Erythroblast (primary cell): ENCODE measurements around the gene EPM2A.

Source experiments
- GATA1 ChIP-seq: IDR thresholded peaks from 2 replicates; pipeline ENCODE4 v1.6.1; 2011; ENCODE audit warnings: low read depth, mild to moderate bottlenecking, control low read depth, low read length, moderate library complexity
- POLR2A ChIP-seq: IDR thresholded peaks from 2 replicates; pipeline ENCODE4 v1.6.1; 2011; ENCODE audit warnings: mild to moderate bottlenecking, low read length

- no peak for TF ChIP-seq POLR2A
- no peak for TF ChIP-seq GATA1
These were observed 65.7 kb downstream of the EPM2A start for GRCh38 chr6:145669627-145670034.
